Testis (tissue), 2 donors: ENCODE results near the gene SKAP1.

Experiments used
- POLR2A ChIP-seq: fragments of 450-650 bp; IDR thresholded peaks from one replicate; pipeline ENCODE4 v1.6.1; 2017; ENCODE audit warnings: antibody characterized with exemption, mild to moderate bottlenecking, moderate library complexity
- TF ChIP-seq, protein P1 (sequence below), 3 experiments: fragments of 450-650 bp in 2 of 3; fragments of 200-600 bp in 1 of 3; sonication (generic) in 1 of 3; IDR thresholded peaks; one replicate each; pipeline ENCODE4 v1.5.1; 2016 to 2019; ENCODE audit warnings: antibody characterized with exemption in 3 of 3, mild to moderate bottlenecking in 2 of 3, moderate library complexity in 1 of 3

- TF ChIP-seq, protein P1, sequence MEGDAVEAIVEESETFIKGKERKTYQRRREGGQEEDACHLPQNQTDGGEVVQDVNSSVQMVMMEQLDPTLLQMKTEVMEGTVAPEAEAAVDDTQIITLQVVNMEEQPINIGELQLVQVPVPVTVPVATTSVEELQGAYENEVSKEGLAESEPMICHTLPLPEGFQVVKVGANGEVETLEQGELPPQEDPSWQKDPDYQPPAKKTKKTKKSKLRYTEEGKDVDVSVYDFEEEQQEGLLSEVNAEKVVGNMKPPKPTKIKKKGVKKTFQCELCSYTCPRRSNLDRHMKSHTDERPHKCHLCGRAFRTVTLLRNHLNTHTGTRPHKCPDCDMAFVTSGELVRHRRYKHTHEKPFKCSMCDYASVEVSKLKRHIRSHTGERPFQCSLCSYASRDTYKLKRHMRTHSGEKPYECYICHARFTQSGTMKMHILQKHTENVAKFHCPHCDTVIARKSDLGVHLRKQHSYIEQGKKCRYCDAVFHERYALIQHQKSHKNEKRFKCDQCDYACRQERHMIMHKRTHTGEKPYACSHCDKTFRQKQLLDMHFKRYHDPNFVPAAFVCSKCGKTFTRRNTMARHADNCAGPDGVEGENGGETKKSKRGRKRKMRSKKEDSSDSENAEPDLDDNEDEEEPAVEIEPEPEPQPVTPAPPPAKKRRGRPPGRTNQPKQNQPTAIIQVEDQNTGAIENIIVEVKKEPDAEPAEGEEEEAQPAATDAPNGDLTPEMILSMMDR (IDR thresholded peaks at IDR 0.05): no peak
- no peak for TF ChIP-seq POLR2A
Observed at GRCh38 chr17:48443712-48444111, 13.7 kb upstream of the SKAP1 start.
